NCI-H1417 (cell line): ENCODE data around the gene MACO1.
"Not testable (repeated sequence)": the region's sequence is repeated elsewhere in the genome, so short reads cannot be mapped to it uniquely, and the experiment has no call there.

Experiments used
- DNase-seq, 3 experiments: peaks; one replicate each; lab custom pipeline; 2025; lab: John Stamatoyannopoulos, UW

MACO1 gene, protein sequence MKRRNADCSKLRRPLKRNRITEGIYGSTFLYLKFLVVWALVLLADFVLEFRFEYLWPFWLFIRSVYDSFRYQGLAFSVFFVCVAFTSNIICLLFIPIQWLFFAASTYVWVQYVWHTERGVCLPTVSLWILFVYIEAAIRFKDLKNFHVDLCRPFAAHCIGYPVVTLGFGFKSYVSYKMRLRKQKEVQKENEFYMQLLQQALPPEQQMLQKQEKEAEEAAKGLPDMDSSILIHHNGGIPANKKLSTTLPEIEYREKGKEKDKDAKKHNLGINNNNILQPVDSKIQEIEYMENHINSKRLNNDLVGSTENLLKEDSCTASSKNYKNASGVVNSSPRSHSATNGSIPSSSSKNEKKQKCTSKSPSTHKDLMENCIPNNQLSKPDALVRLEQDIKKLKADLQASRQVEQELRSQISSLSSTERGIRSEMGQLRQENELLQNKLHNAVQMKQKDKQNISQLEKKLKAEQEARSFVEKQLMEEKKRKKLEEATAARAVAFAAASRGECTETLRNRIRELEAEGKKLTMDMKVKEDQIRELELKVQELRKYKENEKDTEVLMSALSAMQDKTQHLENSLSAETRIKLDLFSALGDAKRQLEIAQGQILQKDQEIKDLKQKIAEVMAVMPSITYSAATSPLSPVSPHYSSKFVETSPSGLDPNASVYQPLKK

DNA sequence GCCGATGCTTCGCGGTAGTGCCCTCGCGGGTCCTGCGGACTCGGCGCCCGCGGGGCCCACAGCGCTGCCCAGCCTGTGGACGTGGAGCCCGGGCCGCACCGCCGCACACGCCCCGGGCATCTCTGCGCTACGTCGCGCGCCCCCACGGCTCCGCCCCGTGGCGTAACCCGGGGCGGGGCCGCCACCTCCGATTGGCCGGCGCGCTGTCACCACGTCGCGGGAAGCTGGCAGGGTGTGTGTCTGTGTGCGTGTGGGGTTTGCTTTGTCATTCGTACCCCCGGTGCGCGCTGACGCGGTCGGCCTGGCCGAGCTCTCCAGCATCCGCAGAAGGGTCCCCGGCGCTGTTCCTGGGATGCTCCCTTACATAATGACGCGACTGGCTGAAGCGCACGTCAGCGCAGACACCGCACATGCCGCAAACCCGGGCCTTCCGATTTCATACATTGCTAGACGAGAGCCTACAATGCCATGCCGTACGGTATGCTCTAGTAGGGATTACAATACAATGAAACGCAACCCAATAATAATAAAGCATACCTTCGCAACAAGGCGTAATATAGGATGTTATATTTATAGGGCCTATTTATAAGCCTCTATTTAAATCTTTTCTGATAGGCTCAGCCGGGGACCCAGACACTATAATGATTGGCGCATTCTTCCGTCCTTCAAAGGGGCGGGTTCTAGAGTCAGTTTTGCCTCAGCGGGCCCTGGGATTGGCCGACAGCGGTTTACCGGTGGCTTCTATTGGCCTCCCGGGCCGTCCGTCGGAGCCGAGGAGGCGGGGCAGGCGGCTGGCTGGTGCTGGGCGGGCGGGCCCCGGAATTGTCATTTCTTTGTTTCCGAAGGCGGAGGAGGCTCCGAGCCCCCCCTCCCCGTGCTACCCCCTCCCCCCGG is at the start of gene MACO1:
Gene MACO1 (plus strand): TSS at position 825 of the 894 bp plus-strand sequence. CDS start 202 bp downstream, outside the sequence.
- peak; percentile 96 to 98 (median 97) for DNase-seq

DNA sequence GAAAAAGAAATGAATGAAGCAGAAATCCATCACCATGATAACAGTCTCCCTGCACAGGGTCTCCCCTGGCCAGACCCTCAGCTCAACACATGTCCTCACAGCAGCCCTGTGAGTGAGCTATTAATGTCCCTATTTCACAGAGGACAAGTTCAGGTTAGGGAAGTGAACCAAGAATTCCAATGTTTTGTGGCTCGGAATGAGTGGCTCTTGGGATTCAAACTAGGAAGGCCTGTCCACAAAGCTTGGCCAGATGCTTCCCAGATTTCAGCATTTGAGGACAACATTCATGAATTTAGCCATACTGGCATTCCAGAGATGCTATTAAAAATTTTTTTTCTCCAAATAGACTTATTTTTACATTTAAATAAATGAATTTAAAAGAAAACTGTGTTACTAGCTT is 48.2 kb upstream of the MACO1 start:
- DNase-seq: not testable (repeated sequence)

DNA sequence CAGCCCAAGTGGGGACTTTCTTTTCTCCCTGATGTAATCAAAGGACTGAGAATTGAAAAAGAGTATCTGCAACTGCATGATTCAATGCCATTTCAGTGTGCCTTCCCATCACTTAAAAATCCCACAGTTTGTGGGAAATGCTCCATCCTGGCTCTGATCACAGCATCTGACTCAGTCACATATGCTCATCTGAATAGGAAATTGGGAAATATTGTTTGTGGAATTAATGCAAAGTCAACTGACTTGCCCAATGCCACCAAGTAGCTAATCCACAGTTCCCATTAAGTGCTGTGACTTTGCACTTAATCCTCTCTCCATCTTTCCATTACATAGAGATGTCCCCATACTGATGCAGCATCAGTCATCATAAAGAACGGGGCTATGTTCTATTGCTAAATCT is 47.6 kb upstream of the MACO1 start:
- not testable (repeated sequence) for DNase-seq

DNA sequence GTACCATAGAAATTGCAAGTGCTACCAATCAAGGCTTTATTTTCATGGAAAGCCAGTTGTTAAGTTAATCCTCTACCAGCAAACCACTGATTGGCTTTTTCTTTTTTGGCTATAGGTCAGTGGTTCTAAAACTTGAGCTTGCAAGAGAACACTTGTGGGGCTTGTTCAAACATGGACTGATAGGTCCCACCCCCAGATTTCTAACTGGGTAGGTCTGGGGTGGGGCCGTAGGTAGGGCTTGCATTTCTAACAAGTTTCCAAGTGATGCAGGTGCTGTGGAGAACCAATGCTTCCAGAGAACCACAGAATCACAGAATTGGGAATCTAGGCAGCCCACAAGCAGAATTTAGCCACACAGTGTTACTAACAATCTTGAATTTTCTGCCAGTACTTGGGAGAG is 46.8 kb upstream of the MACO1 start:
- DNase-seq: not testable (repeated sequence)

DNA sequence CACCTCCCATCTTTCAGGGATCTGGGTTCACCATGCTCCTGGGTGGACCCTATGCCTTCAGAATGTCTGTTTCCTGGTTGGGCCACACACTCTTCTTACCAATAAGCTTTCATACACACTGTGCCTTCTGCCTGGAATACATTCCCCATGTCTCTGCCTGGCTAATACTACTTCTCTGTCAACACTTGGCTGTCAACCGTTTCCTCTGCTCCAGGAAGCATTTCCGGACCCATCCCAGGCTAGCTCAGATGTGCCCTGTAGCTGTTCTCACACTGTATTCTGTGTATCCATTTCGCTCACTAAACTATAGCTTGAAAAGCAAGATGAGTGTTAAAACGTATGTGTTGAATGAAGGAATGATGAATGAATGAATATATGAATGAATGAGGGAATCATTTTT is 43.6 kb upstream of the MACO1 start:
- not testable (repeated sequence) for DNase-seq

DNA sequence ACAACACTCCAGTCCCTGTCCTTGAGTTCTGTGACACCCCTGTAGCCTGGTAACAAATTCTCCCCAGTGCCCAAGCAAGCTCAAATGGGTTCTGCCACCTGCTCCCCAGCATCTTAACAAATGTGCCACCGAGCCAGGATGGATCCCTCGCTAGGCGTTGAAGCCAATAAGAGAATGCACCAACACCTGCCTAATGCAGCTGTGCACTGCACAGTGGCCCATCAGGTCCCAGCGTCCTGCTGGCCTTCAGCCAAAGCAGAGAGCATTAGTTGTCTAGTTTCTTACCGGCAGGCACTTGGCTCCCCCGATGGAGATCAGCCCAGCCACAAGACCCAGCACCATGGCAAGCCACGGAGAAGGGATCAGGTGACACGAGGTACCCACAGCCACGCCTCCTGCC is 42.0 kb upstream of the MACO1 start:
- peak in 2 of 3 experiments; percentile 53 to 60 for DNase-seq

DNA sequence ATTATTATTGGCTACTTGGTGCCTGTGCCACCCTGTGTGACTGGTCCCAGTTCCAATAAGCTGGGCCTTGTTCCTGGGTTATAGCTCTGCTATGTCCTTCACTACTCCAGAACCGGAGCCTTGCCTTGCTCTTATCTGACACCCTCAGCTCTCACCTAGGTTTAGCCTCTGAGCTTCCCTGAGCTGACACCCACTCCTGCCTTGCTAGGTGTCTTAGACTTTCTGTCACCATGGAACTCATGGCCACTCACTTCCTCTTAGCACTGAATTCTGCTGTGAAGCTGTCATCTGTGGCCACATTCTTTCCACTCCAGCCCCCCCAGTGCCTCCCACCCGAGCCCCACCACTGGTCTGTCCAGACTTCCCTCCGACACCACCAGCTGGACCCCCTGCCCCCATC is 41.0 kb upstream of the MACO1 start:
- not testable (repeated sequence) for DNase-seq

DNA sequence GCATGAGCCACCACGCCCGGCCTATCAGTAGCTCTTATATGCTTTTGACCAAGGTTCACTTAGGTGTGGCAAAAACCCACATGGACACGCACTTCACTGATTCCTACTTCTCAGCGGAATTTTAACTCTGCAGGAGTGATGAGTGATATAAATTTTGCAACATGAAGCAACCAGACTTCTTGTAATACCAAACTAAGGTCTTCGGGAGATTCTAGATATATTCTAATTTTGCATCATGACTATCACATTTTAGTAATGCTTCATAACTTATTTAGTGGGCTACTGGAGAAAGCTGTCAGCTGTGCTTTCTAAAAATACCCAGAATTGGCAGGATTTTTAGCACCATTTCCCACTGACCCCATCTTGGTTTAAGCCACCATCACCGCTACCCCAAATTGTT is 37.9 kb upstream of the MACO1 start:
- DNase-seq: no peak

DNA sequence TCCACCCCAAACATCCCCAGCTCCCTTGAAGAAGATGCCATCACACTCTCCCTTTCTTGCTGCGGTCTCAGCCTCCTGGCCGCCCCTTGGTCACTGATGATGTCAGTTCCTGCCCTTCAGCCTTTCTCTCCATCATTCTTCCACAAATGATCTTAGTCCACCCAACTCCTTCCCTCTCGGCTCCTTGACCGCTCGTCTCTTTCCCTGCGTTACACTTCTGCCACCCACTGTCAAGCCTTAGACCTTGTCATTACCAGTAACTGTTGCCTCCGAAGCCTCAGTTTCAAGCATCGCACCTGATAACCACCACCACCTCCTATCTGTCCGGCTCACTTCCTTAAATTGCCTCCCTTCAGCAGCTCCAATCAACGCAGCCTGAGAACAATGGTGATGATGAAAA is 33.1 kb upstream of the MACO1 start:
- DNase-seq: not testable (repeated sequence)

DNA sequence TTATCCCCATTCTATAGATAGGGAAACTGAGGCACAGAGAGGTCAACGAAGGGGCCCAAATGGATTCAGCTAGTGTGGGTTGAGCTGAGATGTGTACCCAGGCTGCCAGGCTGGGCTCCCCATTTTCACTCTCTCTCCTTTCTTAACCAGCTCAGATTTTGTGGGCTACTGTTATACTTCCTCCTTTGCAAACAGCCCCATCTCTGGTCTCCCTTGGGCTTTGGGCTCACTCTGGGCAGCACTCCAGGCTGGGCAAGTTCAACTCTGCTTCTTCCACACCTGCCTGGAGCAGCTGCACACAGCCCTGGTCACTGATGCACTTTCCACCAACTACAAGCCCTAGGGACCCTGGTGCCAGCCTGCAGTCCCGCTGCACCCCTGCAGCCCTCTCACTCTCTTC is 32.6 kb upstream of the MACO1 start:
- not testable (repeated sequence) for DNase-seq

DNA sequence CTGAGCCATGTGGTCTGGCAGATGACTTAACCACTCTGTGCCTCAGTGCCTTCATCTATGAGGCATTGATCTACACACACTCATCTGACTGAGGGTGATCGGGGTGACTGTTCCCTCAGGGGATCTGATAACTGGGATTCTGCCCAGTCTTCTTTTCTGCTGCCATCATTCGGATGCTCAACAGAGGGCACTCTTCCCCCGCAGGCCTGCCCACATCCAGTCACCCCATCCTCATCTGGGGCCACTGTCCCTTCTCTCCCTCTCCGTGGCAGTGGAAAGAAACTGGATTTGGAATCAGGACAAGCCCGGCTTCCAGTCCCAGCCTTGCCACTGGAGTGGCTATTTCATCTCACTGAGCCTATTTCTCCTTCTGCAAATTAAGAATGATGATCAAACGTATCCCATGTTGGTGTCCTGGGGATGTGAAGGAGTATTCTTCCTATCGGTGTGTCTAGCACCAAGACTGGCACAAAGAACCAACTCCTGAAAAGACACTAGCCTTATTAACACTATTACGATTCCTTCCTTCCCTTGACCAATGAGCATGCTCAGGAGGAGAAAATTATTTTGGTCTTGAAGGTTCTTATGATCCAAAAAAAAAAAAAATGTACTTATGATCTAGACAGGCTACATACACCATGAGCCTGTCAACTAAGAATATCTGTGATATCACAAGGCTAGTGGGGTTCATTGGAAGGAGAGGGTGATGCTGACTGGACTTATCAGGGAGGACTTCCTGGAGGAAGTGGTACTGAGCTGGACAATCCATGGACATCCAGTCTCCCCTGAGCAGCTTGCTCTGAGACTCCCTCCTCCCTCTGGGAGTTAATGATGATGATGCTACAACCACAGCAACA is 27.5 kb upstream of the MACO1 start:
- DNase-seq: peak in 1 of 3 experiments; percentile 12

DNA sequence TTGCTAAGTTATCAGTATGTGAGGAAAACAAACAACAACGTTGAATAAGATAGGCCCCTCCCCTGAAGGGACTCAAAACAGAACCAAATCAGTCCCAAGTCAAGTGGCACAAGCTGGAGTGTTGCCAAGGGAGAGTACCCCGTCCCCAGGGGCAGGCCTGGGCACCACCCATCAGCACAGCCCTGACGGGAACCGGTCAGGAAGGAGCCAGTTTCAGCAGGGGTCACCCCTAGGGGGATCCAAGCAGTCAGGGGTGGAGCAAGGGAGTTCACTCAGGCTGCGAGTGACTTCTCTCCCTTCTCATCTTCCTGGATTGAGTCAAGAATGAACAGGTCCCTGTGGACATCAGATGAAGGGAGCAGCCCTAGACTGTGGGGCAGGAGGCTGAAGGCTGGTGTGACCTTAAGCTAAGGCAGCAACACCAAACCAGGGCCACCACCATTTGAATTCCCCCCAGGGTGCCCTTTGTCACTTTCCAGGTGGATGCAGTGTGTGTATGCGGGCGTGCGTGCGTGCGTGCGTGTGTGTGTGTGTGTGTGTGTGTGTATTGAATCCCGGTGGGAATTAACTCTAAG is 24.9 kb upstream of the MACO1 start:
- not testable (repeated sequence) for DNase-seq

DNA sequence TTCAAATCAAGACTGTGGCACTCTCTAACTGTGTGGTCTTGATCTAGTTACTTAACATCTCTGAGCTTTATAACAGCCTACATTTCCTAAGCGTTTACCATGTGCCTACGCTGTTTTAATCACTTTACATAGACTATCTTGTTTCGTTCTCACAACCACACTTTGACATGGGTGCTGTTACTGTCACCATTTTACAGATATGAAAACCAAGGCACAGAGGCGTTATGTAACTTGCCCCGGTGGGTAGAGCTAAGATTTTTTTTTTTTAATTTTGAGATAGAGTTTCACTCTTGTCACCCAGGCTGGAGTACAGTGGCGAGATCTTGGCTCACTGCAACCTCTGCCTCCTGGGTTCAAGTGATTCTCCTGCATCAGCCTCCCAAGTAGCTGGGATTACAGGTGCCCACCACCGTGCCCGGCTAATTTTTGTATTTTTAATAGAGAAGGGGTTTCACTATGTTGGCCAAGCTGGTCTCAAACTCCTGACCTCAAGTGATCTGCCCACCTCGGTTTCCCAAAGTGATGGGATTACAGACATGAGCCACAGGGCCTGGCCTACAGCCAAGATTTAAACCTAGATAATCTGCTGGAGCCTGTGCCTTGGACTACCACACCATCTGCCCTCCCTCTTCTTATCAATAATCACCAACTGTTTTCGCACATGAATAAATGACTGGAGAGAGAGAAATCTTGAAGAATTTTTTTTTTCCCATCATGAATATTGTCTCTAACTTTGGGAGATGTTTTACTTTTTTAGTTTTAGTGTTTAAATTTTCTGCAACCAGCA is 20.9 kb upstream of the MACO1 start:
- not testable (repeated sequence) for DNase-seq

DNA sequence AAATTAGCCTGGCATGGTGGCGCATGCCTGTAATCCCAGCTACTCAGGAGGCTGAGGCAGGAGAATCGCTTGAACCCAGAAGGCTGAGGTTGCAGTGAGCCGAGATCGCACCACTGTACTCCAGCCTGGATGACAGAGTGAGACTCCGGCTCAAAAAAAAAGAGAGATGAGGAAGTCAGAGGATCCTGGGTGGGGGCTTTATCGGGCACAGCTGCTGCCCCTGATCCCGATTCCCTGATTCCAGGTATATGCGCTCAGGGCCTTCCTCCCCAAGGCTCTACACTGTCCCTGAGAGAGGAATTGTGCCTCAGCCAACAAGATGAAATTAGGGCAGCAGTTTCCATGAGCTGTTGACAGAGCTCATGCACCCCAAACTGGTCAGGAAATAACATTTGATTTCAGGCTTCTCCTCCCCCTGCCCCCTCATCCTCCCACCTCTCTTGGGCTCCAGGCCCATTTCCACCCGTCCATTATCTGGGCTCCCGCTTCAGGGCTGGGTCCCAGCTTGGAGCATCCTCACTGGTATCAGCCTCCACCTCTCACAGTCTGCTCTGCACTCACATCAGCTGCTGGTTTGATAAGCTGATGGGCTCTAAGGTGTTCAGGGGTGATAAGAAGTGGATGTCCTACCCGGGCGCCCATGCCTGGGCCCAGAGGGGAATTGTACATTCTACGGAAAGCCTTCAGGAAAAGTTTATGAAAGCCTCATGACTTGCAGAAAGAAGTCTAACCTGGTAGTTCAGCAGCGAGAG is 17.6 kb upstream of the MACO1 start:
- not testable (repeated sequence) for DNase-seq

DNA sequence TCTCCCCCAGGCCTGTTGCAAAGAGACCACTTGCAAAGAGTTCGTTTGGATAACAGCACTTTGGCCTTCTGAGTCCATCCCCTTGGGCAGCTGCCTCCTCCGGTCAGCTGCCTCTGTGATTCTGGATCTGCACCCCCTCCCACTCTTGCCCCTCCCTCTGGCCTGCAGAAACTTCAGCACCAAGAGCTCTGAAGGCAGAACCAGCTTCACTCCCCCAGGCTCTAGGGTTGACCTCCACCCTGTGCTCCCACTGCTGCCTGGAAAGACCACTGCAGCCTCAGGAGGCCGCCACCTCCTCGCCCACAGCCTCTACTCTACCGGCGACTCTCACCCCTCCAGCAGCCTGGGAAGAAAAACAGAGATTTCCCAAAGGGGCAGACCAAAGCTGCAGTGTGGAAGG is 16.5 kb upstream of the MACO1 start:
- DNase-seq: not testable (repeated sequence)

DNA sequence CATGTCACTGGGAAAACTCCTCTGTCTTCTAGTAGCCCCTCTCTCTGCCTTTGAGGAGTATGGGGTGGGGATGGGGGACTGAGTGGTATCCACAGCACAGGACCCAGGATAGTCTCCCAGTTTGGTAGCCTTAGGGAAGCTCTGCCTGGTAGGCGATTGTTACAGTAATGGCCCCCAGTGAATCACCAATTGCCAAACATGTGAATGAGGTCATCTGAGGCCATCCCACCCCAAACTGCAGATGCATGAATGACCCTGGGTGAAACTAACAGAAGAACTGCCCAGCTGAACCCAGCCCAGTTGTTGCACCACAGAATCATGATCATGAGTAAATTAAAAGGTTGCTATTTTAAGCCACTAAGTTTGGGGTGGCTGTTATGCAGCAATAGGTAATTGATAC is 16.1 kb upstream of the MACO1 start:
- not testable (repeated sequence) for DNase-seq

DNA sequence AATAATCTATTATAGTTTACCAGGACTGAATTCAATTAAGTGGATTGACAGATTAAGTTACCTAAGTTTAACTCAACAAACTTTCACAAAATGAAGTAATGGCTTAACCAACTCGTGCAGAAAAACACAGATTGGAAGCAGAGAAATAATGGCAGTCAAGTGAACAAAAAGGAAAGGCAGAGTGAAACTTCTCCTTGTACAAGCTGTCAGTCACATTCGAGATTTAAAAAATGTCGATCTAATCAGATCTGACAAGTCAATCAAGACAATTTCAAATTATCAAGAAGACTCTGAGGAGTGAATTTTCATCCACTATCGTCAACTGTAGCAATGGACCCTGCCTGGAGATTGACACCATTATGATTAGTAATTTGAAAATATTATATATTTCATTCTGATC is 13.4 kb upstream of the MACO1 start:
- not testable (repeated sequence) for DNase-seq

DNA sequence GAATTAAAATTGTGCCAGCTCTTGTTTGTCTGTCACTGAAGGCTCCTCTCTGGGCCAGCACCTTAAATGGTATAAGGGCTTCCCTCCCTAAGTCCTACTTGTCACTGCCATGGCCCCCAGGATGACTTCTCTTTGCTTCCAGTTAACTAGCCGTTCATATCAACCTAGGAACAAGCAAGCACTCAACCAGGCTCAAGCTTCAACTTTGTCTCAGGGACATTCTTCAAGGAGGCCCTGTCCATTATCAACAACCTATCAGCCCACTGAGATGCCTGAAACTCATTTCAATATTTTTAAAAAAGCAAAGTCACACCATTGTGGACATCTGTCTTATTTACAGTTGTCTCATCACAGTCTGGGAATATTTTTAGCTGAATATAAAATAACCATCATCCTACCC is 11.4 kb upstream of the MACO1 start:
- DNase-seq: not testable (repeated sequence)

DNA sequence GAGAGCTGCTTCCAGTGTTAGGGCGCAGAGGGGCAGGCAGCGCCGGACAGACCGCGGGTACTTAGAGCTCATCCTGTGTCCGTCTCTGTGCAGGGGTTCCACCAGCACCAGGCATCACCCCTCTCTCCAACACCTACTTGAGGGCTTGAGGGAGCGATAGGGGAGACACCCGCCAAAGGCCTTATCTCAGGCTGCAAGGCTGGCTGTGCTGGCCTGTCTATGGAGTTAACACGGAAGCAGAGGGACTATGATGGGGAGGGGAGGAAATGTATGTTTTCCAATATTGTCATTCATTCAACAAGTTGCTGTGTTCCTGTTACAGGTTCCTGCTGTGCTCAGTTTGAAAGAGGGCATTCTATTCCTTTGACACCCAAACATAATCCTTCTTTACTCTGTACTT is 10.0 kb upstream of the MACO1 start, which contains the start of gene RHCE:
Gene RHCE (minus strand): TSS at position 111 of the 400 bp plus-strand sequence. CDS start 39 bp downstream, at position 72.
- not testable (repeated sequence) for DNase-seq
